ENCODE data around the gene TTC24.
"Not testable (repeated sequence)": the region's sequence is repeated elsewhere in the genome, so short reads cannot be mapped to it uniquely, and the experiment has no call there.

The TTC24 gene

DNA sequence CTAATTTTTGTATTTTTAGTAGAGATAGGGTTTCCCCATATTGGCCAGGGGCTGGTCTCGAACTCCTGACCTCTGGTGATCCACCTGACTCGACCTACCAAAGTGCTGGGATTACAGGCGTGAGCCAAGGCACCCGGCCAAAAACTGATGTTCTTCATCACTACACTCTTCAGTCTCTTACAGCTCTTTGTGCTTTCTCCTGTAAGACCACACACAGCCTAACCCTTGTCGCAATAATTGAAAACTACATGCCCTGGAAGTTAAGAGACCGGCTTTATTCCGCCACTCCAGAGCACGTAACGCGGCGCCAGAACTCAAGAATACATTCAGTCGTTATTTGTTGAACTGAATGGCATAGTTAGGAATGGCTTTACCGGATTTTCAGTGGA, 21.2 kb downstream of the TTC24 start:
- no peak for DNase-seq (ENCODE audit: extremely low spot score)
- no peak for TF ChIP-seq NFRKB (IDR thresholded peaks at IDR 0.05)
- TF ChIP-seq SP1 (IDR thresholded peaks at IDR 0.05): no peak
- TF ChIP-seq, protein P1, sequence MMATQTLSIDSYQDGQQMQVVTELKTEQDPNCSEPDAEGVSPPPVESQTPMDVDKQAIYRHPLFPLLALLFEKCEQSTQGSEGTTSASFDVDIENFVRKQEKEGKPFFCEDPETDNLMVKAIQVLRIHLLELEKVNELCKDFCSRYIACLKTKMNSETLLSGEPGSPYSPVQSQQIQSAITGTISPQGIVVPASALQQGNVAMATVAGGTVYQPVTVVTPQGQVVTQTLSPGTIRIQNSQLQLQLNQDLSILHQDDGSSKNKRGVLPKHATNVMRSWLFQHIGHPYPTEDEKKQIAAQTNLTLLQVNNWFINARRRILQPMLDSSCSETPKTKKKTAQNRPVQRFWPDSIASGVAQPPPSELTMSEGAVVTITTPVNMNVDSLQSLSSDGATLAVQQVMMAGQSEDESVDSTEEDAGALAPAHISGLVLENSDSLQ (IDR thresholded peaks at IDR 0.05): no peak
- no peak for TF ChIP-seq FOXA1 (IDR thresholded peaks at IDR 0.05)
- no peak for TF ChIP-seq ARNT (IDR thresholded peaks at IDR 0.05)
- no peak for TF ChIP-seq L3MBTL2 (conservative IDR thresholded peaks at IDR 0.05)
- TF ChIP-seq LEF1 (IDR thresholded peaks at IDR 0.05; ENCODE audit: borderline replicate concordance): no peak
- no peak for TF ChIP-seq CTBP1 (IDR thresholded peaks at IDR 0.05; ENCODE audit: borderline replicate concordance)
- no peak for TF ChIP-seq ELF4 (IDR thresholded peaks at IDR 0.05)
- TF ChIP-seq FOXM1 (IDR thresholded peaks at IDR 0.05; ENCODE audit: borderline replicate concordance): no peak
- no peak for TF ChIP-seq BHLHE40 (IDR thresholded peaks at IDR 0.05; ENCODE audit: borderline replicate concordance)
- TF ChIP-seq TARDBP (IDR thresholded peaks at IDR 0.05): no peak
- ChIA-PET POLR2A (interaction anchor here (1.0 to 4.9 kb wide), 4 partner anchors 9 to 144 kb away, joined by 3 to 57 read pairs (median 4); partner anchors contain the start of genes NAXE and TTC24), CTCF (interaction anchor here (0.7 to 2.3 kb wide), 2 partner anchors 9 to 126 kb away, joined by 3 to 7 read pairs; partner anchors contain the start of gene NAXE)

DNA sequence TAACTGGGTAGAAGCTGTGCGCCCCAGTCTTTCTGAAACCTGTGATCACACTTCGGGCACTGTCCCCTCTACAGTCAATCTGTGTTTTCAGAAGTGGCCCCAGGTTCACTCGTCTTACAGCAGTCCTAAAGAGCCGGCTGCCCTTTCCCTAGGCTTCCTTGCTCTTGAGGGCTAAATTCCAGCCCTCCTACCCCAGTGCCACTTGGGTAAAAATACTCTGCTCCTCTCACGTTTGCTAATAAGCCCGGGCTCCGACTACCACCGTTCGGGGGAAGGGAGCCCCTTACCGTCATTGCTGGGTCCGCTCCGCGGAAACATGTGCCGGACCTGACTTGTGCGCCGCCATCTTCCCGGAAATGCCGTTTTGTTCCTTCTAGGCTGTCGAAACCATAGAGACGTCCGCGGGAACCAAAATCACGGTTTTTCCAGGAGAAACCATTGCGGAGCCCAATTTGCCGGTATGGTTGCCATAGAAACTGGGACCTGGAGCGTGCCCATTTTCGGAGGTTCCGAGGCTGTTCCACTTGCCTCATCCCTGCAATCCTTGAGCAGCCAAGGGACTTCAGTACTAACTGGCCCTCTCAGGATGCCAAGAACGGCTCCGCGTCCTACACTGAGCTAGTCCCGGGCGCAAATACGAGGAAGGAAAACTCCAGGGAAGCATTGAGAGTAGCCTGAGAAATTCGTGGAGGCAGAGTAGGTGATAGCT, 21.8 kb downstream of the TTC24 start, which contains the start of gene GPATCH4:
Gene GPATCH4 (minus strand): TSS at position 358 of the 709 bp plus-strand sequence.
- POLR2A ChIA-PET: interaction anchor here (0.6 to 4.9 kb wide), 7 partner anchors 9 to 144 kb away, joined by 3 to 57 read pairs (median 4); partner anchors contain the start of genes MEF2D, NAXE and TTC24
- DNase-seq (ENCODE audit: extremely low spot score): peak; percentile 84
- CTCF ChIA-PET: interaction anchor here (1.0 to 2.6 kb wide), 3 partner anchors 10 to 215 kb away, joined by 4 to 7 read pairs (median 7); partner anchors contain the start of gene NAXE
- TF ChIP-seq NFRKB (IDR thresholded peaks at IDR 0.05) (peak; percentile 88), LEF1 (IDR thresholded peaks at IDR 0.05; ENCODE audit: borderline replicate concordance) (no peak), ZNF384 (IDR thresholded peaks at IDR 0.05) (no peak), FOXM1 (IDR thresholded peaks at IDR 0.05; ENCODE audit: borderline replicate concordance) (no peak), TARDBP (IDR thresholded peaks at IDR 0.05) (no peak), FOXK2 (IDR thresholded peaks at IDR 0.05) (no peak), ARNT (IDR thresholded peaks at IDR 0.05) (no peak), FOXA1 (IDR thresholded peaks at IDR 0.05) (no peak), ELF4 (IDR thresholded peaks at IDR 0.05) (peak; percentile 95), L3MBTL2 (conservative IDR thresholded peaks at IDR 0.05) (peak; percentile 93), SP1 (IDR thresholded peaks at IDR 0.05) (no peak), HDGF (IDR thresholded peaks at IDR 0.05; ENCODE audit: borderline replicate concordance) (no peak), SUZ12 (IDR thresholded peaks at IDR 0.05) (no peak), CTBP1 (IDR thresholded peaks at IDR 0.05; ENCODE audit: borderline replicate concordance) (no peak), BHLHE40 (IDR thresholded peaks at IDR 0.05; ENCODE audit: borderline replicate concordance) (no peak)
- TF ChIP-seq, protein P1 (IDR thresholded peaks at IDR 0.05): no peak

DNA sequence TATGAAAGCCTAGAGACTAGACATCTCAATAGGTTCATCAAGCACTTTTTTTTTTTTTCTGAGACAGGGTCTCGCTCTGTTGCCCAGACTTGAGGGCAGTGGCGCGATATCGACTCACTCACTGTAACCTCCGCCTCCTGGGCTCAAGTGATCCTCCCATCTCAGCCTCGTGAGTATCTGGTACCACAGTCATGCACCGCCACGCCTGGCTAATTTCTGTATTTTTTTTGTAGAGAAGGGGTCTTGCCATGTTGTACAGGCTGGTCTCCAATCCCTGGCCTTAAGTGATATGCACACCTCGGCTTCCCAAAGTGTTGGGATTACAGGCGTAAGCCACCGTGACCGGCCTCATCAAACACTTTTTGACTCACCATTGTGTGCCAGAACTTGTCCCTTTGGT, 22.4 kb downstream of the TTC24 start:
- DNase-seq (ENCODE audit: extremely low spot score): no peak
- POLR2A ChIA-PET: interaction anchor here (0.6 to 4.9 kb wide), 5 partner anchors 10 to 144 kb away, joined by 3 to 57 read pairs (median 4); partner anchors contain the start of genes MEF2D and NAXE
- CTCF ChIA-PET: interaction anchor here (0.7 to 2.6 kb wide), 8 partner anchors 8 to 216 kb away, joined by 3 to 7 read pairs (median 4); partner anchors contain the start of gene NAXE
- no peak for TF ChIP-seq SP1 (IDR thresholded peaks at IDR 0.05)
- TF ChIP-seq ELF4 (IDR thresholded peaks at IDR 0.05): no peak
- TF ChIP-seq LEF1 (IDR thresholded peaks at IDR 0.05; ENCODE audit: borderline replicate concordance): no peak
- peak; percentile 84 for TF ChIP-seq ZNF384 (IDR thresholded peaks at IDR 0.05)
- no peak for TF ChIP-seq NFRKB (IDR thresholded peaks at IDR 0.05)

DNA sequence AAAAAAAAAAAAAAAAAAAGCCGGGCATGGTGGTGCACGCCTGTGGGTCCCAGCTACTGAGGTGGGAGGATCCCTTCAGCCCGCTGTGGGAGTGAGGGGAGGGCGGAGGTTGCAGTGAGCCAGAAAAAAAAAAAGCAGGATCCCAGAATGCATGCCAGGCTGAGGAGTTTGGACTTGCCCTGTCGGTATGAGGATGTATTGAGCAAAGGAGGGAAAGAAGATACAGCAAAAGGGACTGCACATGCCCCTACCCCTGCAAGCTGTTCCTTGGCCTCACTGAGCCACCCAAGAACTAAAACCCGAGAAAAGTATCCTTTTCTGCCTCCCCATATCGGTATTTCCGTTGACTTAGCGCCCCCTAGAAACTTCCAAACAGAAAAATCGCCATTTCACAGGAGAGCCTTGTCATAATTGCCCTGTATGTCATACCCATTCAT, 23.1 kb downstream of the TTC24 start:
- POLR2A ChIA-PET: interaction anchor here (1.0 to 4.9 kb wide), 3 partner anchors 11 to 102 kb away, joined by 3 to 57 read pairs (median 3); partner anchors contain the start of genes MEF2D and NAXE
- peak; percentile 45 for DNase-seq (ENCODE audit: extremely low spot score)
- peak; percentile 95 for TF ChIP-seq ZNF384 (IDR thresholded peaks at IDR 0.05)
- no peak for TF ChIP-seq CTBP1 (IDR thresholded peaks at IDR 0.05; ENCODE audit: borderline replicate concordance)
- CTCF ChIA-PET: interaction anchor here (0.7 to 2.6 kb wide), 9 partner anchors 9 to 217 kb away, joined by 3 to 7 read pairs (median 4); no protein-coding TSS in a partner anchor

DNA sequence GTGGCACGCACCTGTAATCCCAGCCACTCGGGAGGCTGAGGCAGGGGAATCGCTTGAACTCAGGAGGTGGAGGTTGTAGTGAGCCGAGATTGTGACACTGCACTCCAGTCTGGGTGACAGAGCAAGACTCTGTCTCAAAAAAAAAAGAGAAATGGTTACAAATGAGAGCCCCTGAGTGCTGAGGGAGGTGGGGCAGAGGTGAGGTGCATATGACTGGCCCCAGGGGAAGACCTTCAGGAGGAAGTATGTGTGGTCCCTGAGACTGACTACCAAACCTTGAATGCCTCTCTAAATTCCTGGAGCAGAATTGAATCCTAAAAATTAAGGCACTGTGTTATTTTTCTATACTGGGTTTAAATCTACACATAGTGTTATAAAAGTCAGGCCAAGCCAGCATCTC, 27.8 kb downstream of the TTC24 start:
- DNase-seq (ENCODE audit: extremely low spot score); POLR2A ChIA-PET; CTCF ChIA-PET: not testable (repeated sequence)

DNA sequence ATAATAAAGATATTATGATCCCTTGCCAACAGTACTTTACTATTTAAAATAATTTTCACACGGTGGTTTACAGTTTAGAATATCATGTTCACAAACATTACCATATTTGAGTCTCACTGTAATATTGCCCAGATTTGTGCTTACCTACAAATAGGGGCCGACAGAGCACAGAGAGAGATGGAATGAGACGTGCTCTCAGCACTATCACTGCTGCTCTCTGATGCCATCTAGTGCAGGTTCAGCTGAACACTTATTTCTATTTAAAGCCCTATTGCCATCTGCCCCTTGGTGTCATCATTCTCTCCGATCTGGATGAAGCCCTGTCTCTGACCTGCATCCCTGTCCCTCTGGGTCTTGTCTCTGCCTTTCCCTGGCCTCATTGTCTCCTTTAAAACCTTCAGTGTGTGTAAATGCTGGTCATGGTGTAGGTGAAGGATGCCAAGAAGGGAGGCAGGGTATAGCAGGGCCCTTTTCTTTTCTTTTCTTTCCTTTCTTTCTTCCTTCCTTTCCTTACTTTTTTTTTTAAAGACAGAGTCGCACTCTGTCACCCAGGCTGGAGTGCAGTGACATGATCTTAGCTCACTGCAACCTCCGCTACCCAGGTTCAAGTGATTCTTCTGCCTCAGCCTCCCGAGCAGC, 28.6 kb downstream of the TTC24 start:
- peak; percentile 78 for DNase-seq (ENCODE audit: extremely low spot score)
- ChIA-PET CTCF (interaction anchor here (0.6 to 1.8 kb wide), 14 partner anchors 8 to 151 kb away, joined by 3 to 13 read pairs (median 4); partner anchors contain the start of genes HAPLN2 and NAXE), POLR2A (interaction anchor here (1.4 kb wide), 1 partner anchor 16 kb away, joined by 10 read pairs; the partner anchor contains the start of gene NAXE)
- TF ChIP-seq, protein P1 (IDR thresholded peaks at IDR 0.05): no peak
- TF ChIP-seq CTBP1 (IDR thresholded peaks at IDR 0.05; ENCODE audit: borderline replicate concordance) (no peak), LEF1 (IDR thresholded peaks at IDR 0.05; ENCODE audit: borderline replicate concordance) (no peak), ARNT (IDR thresholded peaks at IDR 0.05) (no peak), TARDBP (IDR thresholded peaks at IDR 0.05) (no peak), SUZ12 (IDR thresholded peaks at IDR 0.05) (no peak), FOXM1 (IDR thresholded peaks at IDR 0.05; ENCODE audit: borderline replicate concordance) (no peak)

All from HEK293T (cell line).